ENCODE results near the gene PRKCE.

- TF ChIP-seq CTCF (conservative IDR thresholded peaks at IDR 0.05 in 1 of 2, IDR thresholded peaks at IDR 0.05 in 1 of 2; ENCODE audit: extremely low read depth in 1 of 2, insufficient read depth in 1 of 2, low read depth in 1 of 2, low read length in 2 of 2) = no peak
- no peak for TF ChIP-seq EZH2 (IDR thresholded peaks at IDR 0.05; ENCODE audit: borderline replicate concordance, low read length)
Observed at GRCh38 chr2:45722477-45722876, 71.0 kb downstream of the PRKCE start.

Data from mammary epithelial cell (primary cell).